HCT116 (cell line): ENCODE results near the gene BMAL1. TPM values are rescaled to one million over a fixed set of nuclear protein-coding genes. Genes with fewer than 3 reads are reported as not detected.

Experiments
- ATAC-seq: fragments of 200-7000 bp; cut with Tn5 transposase; 2 replicates; pipeline ENCODE4 v1.9.1; 2020; ENCODE audit warnings: mild to moderate bottlenecking, moderate library complexity
- BruUV-seq: library from RNA; stranded (reverse); fragments of 400-500 nt; replicated peaks from 2 replicates; lab custom pipeline; 2021; lab: Mats Ljungman, UMichigan
- CTCF ChIA-PET: fragments of 300-600 bp; sonication (Branson Sonifier 250); formaldehyde crosslinking; loops from one replicate; lab custom pipeline; 2021; ENCODE audit warnings: antibody characterized with exemption; lab: Charles Lee
- POLR2A ChIA-PET: fragments of 300-600, 350-600 bp; sonication (Branson Sonifier 250); formaldehyde crosslinking; loops from one replicate; lab custom pipeline; 2021; ENCODE audit warnings: antibody characterized with exemption; lab: Charles Lee
- RAD21 ChIA-PET, 2 experiments: fragments of 300-600 bp; sonication (Branson Sonifier 250); formaldehyde crosslinking; loops; one replicate each; lab custom pipeline; 2023; ENCODE audit warnings: low total read pairs in 2 of 2; ENCODE audit not compliant: uncharacterized antibody in 2 of 2, unreplicated experiment in 2 of 2, low non-redundant PET in 1 of 2; lab: Charles Lee
- DNase-seq: peaks from one replicate; pipeline ENCODE4 v3.0.0-alpha.2; 2010; ENCODE audit warnings: low read depth, low spot score
- H2AFZ ChIP-seq: fragments of 200-600 bp; shearing (Covaris generic), sonication (generic); 2 replicates; pipeline ENCODE4 v1.6.1; 2017; ENCODE audit warnings: low read depth, mixed run types, mixed read lengths, antibody characterized with exemption, low read length; ENCODE audit not compliant: poor library complexity, severe bottlenecking
- H3K27ac ChIP-seq: 2 replicates; pipeline ENCODE4 v1.5.1; 2012; ENCODE audit warnings: low read depth, low read length
- H3K27me3 ChIP-seq: fragments of 200-600 bp; sonication (generic); 2 replicates; pipeline ENCODE4 v1.6.1; 2016; ENCODE audit warnings: mixed run types, low read length, mixed read lengths; ENCODE audit not compliant: insufficient read depth
- H3K36me3 ChIP-seq, 2 experiments: fragments of 200-500 bp in 1 of 2; fragments of 200-600 bp in 1 of 2; sonication (Bioruptor generic) in 1 of 2; sonication (generic) in 1 of 2; 2 replicates each; pipeline versions ENCODE4 v1.5.1 to v1.6.1; 2014 to 2016; ENCODE audit warnings: low read length in 2 of 2, inconsistent platforms in 1 of 2, mixed read lengths in 1 of 2, mixed run types in 1 of 2; ENCODE audit not compliant: insufficient read depth in 2 of 2, control insufficient read depth in 1 of 2
- H3K4me1 ChIP-seq, 2 experiments: fragments of 200-600 bp in 1 of 2; sonication (generic) in 1 of 2; 2 replicates each; pipeline versions ENCODE4 v1.5.1 to v1.6.1; 2012 to 2017; ENCODE audit warnings: low read length in 2 of 2, inconsistent platforms in 1 of 2, mild to moderate bottlenecking in 1 of 2, mixed read lengths in 1 of 2, mixed run types in 1 of 2, moderate library complexity in 1 of 2; ENCODE audit not compliant: insufficient read depth in 2 of 2, control insufficient read depth in 1 of 2
- H3K4me2 ChIP-seq: fragments of 200-600 bp; sonication (generic); 2 replicates; pipeline ENCODE4 v1.6.1; 2017; ENCODE audit warnings: mixed run types, low read length, mixed read lengths
- H3K4me3 ChIP-seq, 2 experiments: fragments of 200-600 bp in 1 of 2; sonication (generic) in 1 of 2; replicated peaks in 1 of 2; 2 replicates each; pipeline ENCODE4 v1.5.1; 2011 to 2016; ENCODE audit warnings: low read length in 2 of 2, control low read depth in 1 of 2, low read depth in 1 of 2, mild to moderate bottlenecking in 1 of 2, mixed read lengths in 1 of 2, mixed run types in 1 of 2
- H3K79me2 ChIP-seq: fragments of 200-600 bp; sonication (generic); 2 replicates; pipeline ENCODE4 v1.6.1; 2017; ENCODE audit warnings: mild to moderate bottlenecking, mixed run types, low read length, moderate library complexity, mixed read lengths; ENCODE audit not compliant: insufficient read depth
- H3K9ac ChIP-seq: fragments of 200-600 bp; sonication (generic); 2 replicates; pipeline ENCODE4 v1.6.1; 2016; ENCODE audit warnings: low read length, mixed read lengths
- H3K9me2 ChIP-seq: fragments of 200-600 bp; sonication (generic), shearing (Covaris generic); 2 replicates; pipeline ENCODE4 v1.6.1; 2017; ENCODE audit warnings: mixed run types, mild to moderate bottlenecking, moderate library complexity; ENCODE audit not compliant: insufficient read depth
- H3K9me3 ChIP-seq, 2 experiments: fragments of 200-500 bp in 1 of 2; fragments of 200-600 bp in 1 of 2; sonication (Bioruptor generic) in 1 of 2; sonication (generic) in 1 of 2; 2 replicates each; pipeline ENCODE4 v1.6.1; 2014 to 2017; ENCODE audit warnings: low read length in 2 of 2, mixed read lengths in 2 of 2, inconsistent platforms in 1 of 2, low read depth in 1 of 2, mild to moderate bottlenecking in 1 of 2, mixed run types in 1 of 2, moderate library complexity in 1 of 2; ENCODE audit not compliant: control insufficient read depth in 1 of 2, insufficient read depth in 1 of 2
- H4K20me1 ChIP-seq: fragments of 200-600 bp; sonication (generic), shearing (Covaris generic); 2 replicates; pipeline ENCODE4 v1.6.1; 2017; ENCODE audit warnings: mixed run types, mild to moderate bottlenecking, moderate library complexity; ENCODE audit not compliant: insufficient read depth
- ATF3 ChIP-seq: IDR thresholded peaks from 2 replicates; pipeline ENCODE4 v1.6.1; 2012
- CEBPB ChIP-seq: IDR thresholded peaks from 2 replicates; pipeline ENCODE4 v1.6.1; 2012; ENCODE audit warnings: low read depth
- EGR1 ChIP-seq: IDR thresholded peaks from 2 replicates; pipeline ENCODE4 v1.6.1; 2012; ENCODE audit warnings: low read depth
- ELF1 ChIP-seq: IDR thresholded peaks from 2 replicates; pipeline ENCODE4 v1.6.1; 2012; ENCODE audit warnings: low read depth, borderline replicate concordance
- EZH2phosphoT487 ChIP-seq: fragments of 200-600 bp; IDR thresholded peaks from 2 replicates; pipeline ENCODE4 v1.6.1; 2018; ENCODE audit warnings: antibody characterized with exemption, borderline replicate concordance
- MAX ChIP-seq: IDR thresholded peaks from 2 replicates; pipeline ENCODE4 v1.6.1; 2012
- POLR2AphosphoS5 ChIP-seq: IDR thresholded peaks from 2 replicates; pipeline ENCODE4 v1.6.1; 2011; ENCODE audit warnings: mild to moderate bottlenecking, low read depth, low read length, moderate library complexity
- RAD21 ChIP-seq: IDR thresholded peaks from 2 replicates; pipeline ENCODE4 v1.6.1; 2012; ENCODE audit warnings: low read depth, mild to moderate bottlenecking
- REST ChIP-seq: IDR thresholded peaks from 2 replicates; pipeline ENCODE4 v1.6.1; 2012; ENCODE audit warnings: low read depth
- SIN3A ChIP-seq: IDR thresholded peaks from 2 replicates; pipeline ENCODE4 v1.6.1; 2012; ENCODE audit warnings: low read depth
- SP1 ChIP-seq: IDR thresholded peaks from 2 replicates; pipeline ENCODE4 v1.6.1; 2012; ENCODE audit warnings: low read depth
- intact Hi-C: fragments of 100-400 bp; cut with micrococcal nuclease; formaldehyde crosslinking; loops from 2 replicates; pipeline ENCODE4 v1.10.0; 2022
- total RNA-seq: library from RNA; stranded (reverse); gene quantifications from one replicate; pipeline ENCODE4 v1.2.1, GENCODE V29; 2021; ENCODE audit not compliant: unreplicated experiment

Gene BMAL1
- total RNA-seq, 1 experiment from 2014 or later = 17.6 TPM

GRCh38 chr11:13301522-13301921 lies 23.9 kb downstream of the BMAL1 start:
- POLR2A ChIA-PET = no interaction called here
- ATAC-seq = no peak

More at GRCh38 chr11:13301522-13301921, 23.9 kb downstream of the BMAL1 start:
- H3K79me2 ChIP-seq = 0 out of 2 replicates have a peak, but pooled peaks cover 2% of the 10 kb centered on the region
- H3K4me1 ChIP-seq = no peaks in the 10 kb centered on the region
- no peaks in the 10 kb centered on the region for H3K36me3 ChIP-seq
- no TSS peak for BruUV-seq
- no peaks in the 10 kb centered on the region for H3K27me3 ChIP-seq
- H3K9me2 ChIP-seq = no peaks in the 10 kb centered on the region
- no peak overlapping the region for H3K9ac ChIP-seq
- ChIA-PET RAD21 (no interaction called here), CTCF (interaction anchor here (1.1 kb wide), 1 partner anchor 27 kb away, joined by 3 read pairs; no protein-coding TSS in a partner anchor)
- TF ChIP-seq CEBPB (no peak), MAX (no peak), SP1 (no peak), ATF3 (no peak), SIN3A (no peak), ELF1 (no peak), EZH2phosphoT487 (no peak), POLR2AphosphoS5 (no peak), EGR1 (no peak), RAD21 (no peak), REST (no peak)
- no peak for DNase-seq
- intact Hi-C loops = no loop called here
- H3K27ac ChIP-seq = no peak overlapping the region
- no peaks in the 10 kb centered on the region for H4K20me1 ChIP-seq
- H2AFZ ChIP-seq = no peak overlapping the region
- H3K4me2 ChIP-seq = no peak overlapping the region
- H3K4me3 ChIP-seq = no peak overlapping the region
- H3K9me3 ChIP-seq = no peaks in the 10 kb centered on the region
